OCI-LY1 (cell line): ENCODE measurements around the gene MYO16.

Experiments used
- EZH2 ChIP-seq: fragments of 200-600 bp; sonication (generic), shearing (Covaris generic); IDR thresholded peaks from 2 replicates; pipeline ENCODE4 v1.8.0; 2017; ENCODE audit warnings: borderline replicate concordance, mixed run types, mild to moderate bottlenecking, antibody characterized with exemption, low read length, moderate library complexity, mixed read lengths
- TF ChIP-seq, protein P1 (sequence below): fragments of 200-600 bp; sonication (generic), shearing (Covaris generic); IDR thresholded peaks from 2 replicates; pipeline ENCODE4 v1.5.1; 2017; ENCODE audit warnings: mild to moderate bottlenecking, antibody characterized with exemption, low read length, moderate library complexity, mixed read lengths

DNA sequence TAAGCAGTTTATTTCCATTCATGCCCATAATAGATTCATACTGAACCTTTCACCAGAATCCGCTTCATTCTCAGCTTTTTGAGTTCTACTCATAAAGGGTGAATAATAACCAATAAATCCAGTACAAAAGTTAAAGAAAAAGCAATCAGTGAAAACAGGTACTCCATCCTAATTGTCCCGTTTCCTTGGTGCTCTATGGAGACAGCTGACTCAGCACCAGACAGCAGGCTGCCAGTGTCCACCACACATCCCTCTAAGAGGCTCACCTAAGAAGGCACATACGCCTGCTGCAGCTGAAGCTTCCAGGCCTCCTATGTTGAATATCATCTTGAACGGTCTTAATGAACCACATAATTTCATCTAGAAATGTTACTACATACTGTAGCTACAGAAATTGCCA lies 27.3 kb downstream of the MYO16 start:
- TF ChIP-seq, protein P1, sequence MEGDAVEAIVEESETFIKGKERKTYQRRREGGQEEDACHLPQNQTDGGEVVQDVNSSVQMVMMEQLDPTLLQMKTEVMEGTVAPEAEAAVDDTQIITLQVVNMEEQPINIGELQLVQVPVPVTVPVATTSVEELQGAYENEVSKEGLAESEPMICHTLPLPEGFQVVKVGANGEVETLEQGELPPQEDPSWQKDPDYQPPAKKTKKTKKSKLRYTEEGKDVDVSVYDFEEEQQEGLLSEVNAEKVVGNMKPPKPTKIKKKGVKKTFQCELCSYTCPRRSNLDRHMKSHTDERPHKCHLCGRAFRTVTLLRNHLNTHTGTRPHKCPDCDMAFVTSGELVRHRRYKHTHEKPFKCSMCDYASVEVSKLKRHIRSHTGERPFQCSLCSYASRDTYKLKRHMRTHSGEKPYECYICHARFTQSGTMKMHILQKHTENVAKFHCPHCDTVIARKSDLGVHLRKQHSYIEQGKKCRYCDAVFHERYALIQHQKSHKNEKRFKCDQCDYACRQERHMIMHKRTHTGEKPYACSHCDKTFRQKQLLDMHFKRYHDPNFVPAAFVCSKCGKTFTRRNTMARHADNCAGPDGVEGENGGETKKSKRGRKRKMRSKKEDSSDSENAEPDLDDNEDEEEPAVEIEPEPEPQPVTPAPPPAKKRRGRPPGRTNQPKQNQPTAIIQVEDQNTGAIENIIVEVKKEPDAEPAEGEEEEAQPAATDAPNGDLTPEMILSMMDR: no peak
- TF ChIP-seq EZH2: no peak
